H1 (cell line): Measurements from ENCODE around the gene LCNL1. TPM values are rescaled to one million over a fixed set of nuclear protein-coding genes. Genes with fewer than 3 reads are reported as not detected.
A peak's percentile ranks its signal among the peaks of the same experiment; 100 is the strongest.

Source experiments
- CTCF ChIA-PET: fragments of 300-600 bp; sonication (Branson Sonifier 250); formaldehyde crosslinking; loops from one replicate; lab custom pipeline; 2021; ENCODE audit not compliant: partially characterized antibody; lab: Charles Lee
- POLR2A ChIA-PET: fragments of 300-600 bp; sonication (Branson Sonifier 250); formaldehyde crosslinking; loops from one replicate; lab custom pipeline; 2021; ENCODE audit warnings: inconsistent platforms; ENCODE audit not compliant: partially characterized antibody; lab: Charles Lee
- DNase-seq, 2 experiments: peaks; one replicate each; pipeline versions ENCODE4 v3.0.0 to v3.0.0-alpha.2; 2010 to 2022; ENCODE audit warnings: low spot score in 2 of 2, low read depth in 1 of 2, mixed read lengths in 1 of 2
- FAIRE-seq: peaks from 2 replicates; lab custom pipeline; 2011; peaks lifted over from hg19 to GRCh38; lab: Jason Lieb, UNC
- H2AFZ ChIP-seq: 2 replicates; pipeline ENCODE4 v1.8.1; 2012; ENCODE audit warnings: low read length, inconsistent platforms
- H2AK5ac ChIP-seq: 2 replicates; pipeline ENCODE4 v1.6.1; 2013; ENCODE audit warnings: low read depth, low read length
- H2BK120ac ChIP-seq: replicated peaks from 2 replicates; pipeline ENCODE3; 2013; ENCODE audit warnings: low read depth, low read length, inconsistent platforms
- H2BK12ac ChIP-seq: 2 replicates; pipeline ENCODE4 v1.6.1; 2013; ENCODE audit warnings: low read depth, low read length
- H2BK15ac ChIP-seq: 2 replicates; pipeline ENCODE4 v1.6.1; 2013; ENCODE audit warnings: low read length
- H2BK20ac ChIP-seq: 2 replicates; pipeline ENCODE4 v1.6.1; 2013; ENCODE audit warnings: low read length
- H2BK5ac ChIP-seq: 2 replicates; pipeline ENCODE4 v1.6.1; 2013; ENCODE audit warnings: low read depth, low read length
- H3K14ac ChIP-seq: 2 replicates; pipeline ENCODE4 v1.6.1; 2013; ENCODE audit warnings: inconsistent platforms; ENCODE audit not compliant: insufficient read length
- H3K18ac ChIP-seq: 2 replicates; pipeline ENCODE4 v1.6.1; 2013; ENCODE audit warnings: low read length; ENCODE audit errors: extremely low read depth
- H3K23ac ChIP-seq: 2 replicates; pipeline ENCODE4 v1.6.1; 2013; ENCODE audit warnings: inconsistent platforms; ENCODE audit not compliant: insufficient read length
- H3K23me2 ChIP-seq: 2 replicates; pipeline ENCODE4 v1.6.1; 2013; ENCODE audit warnings: low read depth, low read length
- H3K27ac ChIP-seq: 2 replicates; pipeline ENCODE4 v1.6.1; 2011; ENCODE audit warnings: low read depth, low read length, inconsistent platforms
- H3K27me3 ChIP-seq, 4 experiments: replicated peaks in 1 of 4; 1 replicate in 1 of 4; 2 replicates in 3 of 4; pipeline versions ENCODE4 v1.6.1 to v1.8.1; 2011 to 2013; ENCODE audit warnings: low read length in 3 of 4, mild to moderate bottlenecking in 3 of 4, inconsistent platforms in 2 of 4, mixed read lengths in 2 of 4, moderate library complexity in 1 of 4; ENCODE audit not compliant: control insufficient read depth in 3 of 4, insufficient read depth in 3 of 4; ENCODE audit errors: extremely low read depth in 1 of 4
- H3K36me3 ChIP-seq, 4 experiments: 2 replicates each; pipeline versions ENCODE4 v1.6.1 to v1.8.1; 2011 to 2013; ENCODE audit warnings: mild to moderate bottlenecking in 4 of 4, low read length in 3 of 4, moderate library complexity in 2 of 4, control low read depth in 1 of 4, inconsistent platforms in 1 of 4; ENCODE audit not compliant: insufficient read depth in 4 of 4, control insufficient read depth in 2 of 4
- H3K4ac ChIP-seq: replicated peaks from 2 replicates; pipeline ENCODE3; 2013; ENCODE audit warnings: low read length, low read depth, mixed read lengths, inconsistent platforms; ENCODE audit not compliant: insufficient read length
- H3K4me1 ChIP-seq, 4 experiments: replicated peaks in 1 of 4; 1 replicate in 1 of 4; 2 replicates in 3 of 4; pipeline versions ENCODE4 v1.6.1 to v1.8.1; 2011 to 2013; ENCODE audit warnings: low read length in 3 of 4, inconsistent platforms in 2 of 4, mixed read lengths in 1 of 4; ENCODE audit not compliant: insufficient read depth in 4 of 4, control insufficient read depth in 3 of 4
- H3K4me2 ChIP-seq, 2 experiments: 2 replicates each; pipeline versions ENCODE4 v1.6.1 to v1.8.1; 2011 to 2013; ENCODE audit warnings: low read depth in 2 of 2, low read length in 2 of 2, control low read depth in 1 of 2, inconsistent platforms in 1 of 2, mild to moderate bottlenecking in 1 of 2; ENCODE audit not compliant: insufficient read depth in 1 of 2
- H3K4me3 ChIP-seq, 4 experiments: fragments of 200-600, 300-600 bp in 1 of 4; sonication (generic), shearing (Covaris generic), sonication (Bioruptor Twin) in 1 of 4; 2 replicates each; pipeline versions ENCODE4 v1.5.1 to v1.8.1; 2011 to 2016; ENCODE audit warnings: low read length in 4 of 4, low read depth in 3 of 4, control low read depth in 2 of 4, inconsistent platforms in 2 of 4, mild to moderate bottlenecking in 2 of 4, mixed read lengths in 1 of 4, moderate library complexity in 1 of 4; ENCODE audit not compliant: insufficient read depth in 2 of 4; ENCODE audit errors: extremely low read depth in 1 of 4
- H3K56ac ChIP-seq: replicated peaks from 2 replicates; pipeline ENCODE3; 2013; ENCODE audit warnings: low read depth, mild to moderate bottlenecking, mixed read lengths, low read length, inconsistent platforms; ENCODE audit not compliant: insufficient read length
- H3K79me1 ChIP-seq: 2 replicates; pipeline ENCODE4 v1.6.1; 2013; ENCODE audit warnings: low read depth, low read length, control low read depth
- H3K79me2 ChIP-seq, 2 experiments: 2 replicates each; pipeline versions ENCODE4 v1.6.1 to v1.8.1; 2012 to 2013; ENCODE audit warnings: low read length in 2 of 2, mild to moderate bottlenecking in 2 of 2, inconsistent platforms in 1 of 2; ENCODE audit not compliant: insufficient read depth in 2 of 2, control insufficient read depth in 1 of 2
- H3K9ac ChIP-seq, 4 experiments: replicated peaks in 1 of 4; 1 replicate in 1 of 4; 2 replicates in 3 of 4; pipeline versions ENCODE4 v1.6.1 to v1.8.1; 2011 to 2013; ENCODE audit warnings: low read depth in 3 of 4, low read length in 3 of 4, control low read depth in 2 of 4, mild to moderate bottlenecking in 2 of 4, moderate library complexity in 2 of 4, inconsistent platforms in 1 of 4; ENCODE audit errors: extremely low read depth in 1 of 4
- H3K9me3 ChIP-seq, 2 experiments: 2 replicates each; pipeline versions ENCODE4 v1.6.1 to v1.8.1; 2012 to 2013; ENCODE audit warnings: mild to moderate bottlenecking in 2 of 2, moderate library complexity in 2 of 2, control low read depth in 1 of 2, inconsistent platforms in 1 of 2, low read depth in 1 of 2, low read length in 1 of 2, mixed read lengths in 1 of 2; ENCODE audit not compliant: insufficient read depth in 2 of 2
- H4K20me1 ChIP-seq, 2 experiments: replicated peaks in 1 of 2; 2 replicates each; pipeline versions ENCODE3 to v1.8.1; 2011 to 2013; ENCODE audit warnings: inconsistent platforms in 2 of 2, low read length in 2 of 2, mild to moderate bottlenecking in 1 of 2; ENCODE audit not compliant: insufficient read depth in 2 of 2, control insufficient read depth in 1 of 2
- H4K5ac ChIP-seq: 2 replicates; pipeline ENCODE4 v1.6.1; 2013; ENCODE audit warnings: low read length, low read depth, mixed read lengths, inconsistent platforms; ENCODE audit not compliant: insufficient read length
- H4K8ac ChIP-seq: 2 replicates; pipeline ENCODE4 v1.8.0; 2013; ENCODE audit warnings: mild to moderate bottlenecking, moderate library complexity, low read length, inconsistent platforms; ENCODE audit not compliant: insufficient read depth; ENCODE audit errors: extremely low read depth
- H4K91ac ChIP-seq: replicated peaks from 2 replicates; pipeline ENCODE3; 2013; ENCODE audit warnings: low read length, mixed read lengths, inconsistent platforms; ENCODE audit not compliant: insufficient read length
- BRCA1 ChIP-seq: IDR thresholded peaks from 2 replicates; pipeline ENCODE4 v1.6.1; 2012; ENCODE audit warnings: low read depth, low read length, improper control_type of control experiment
- HDAC2 ChIP-seq, 2 experiments: fragments of 300-600 bp in 1 of 2; sonication (generic) in 1 of 2; IDR thresholded peaks; 2 replicates each; pipeline ENCODE4 v1.6.1; 2011 to 2012; ENCODE audit warnings: low read depth in 2 of 2, low read length in 2 of 2, mild to moderate bottlenecking in 2 of 2, moderate library complexity in 2 of 2, borderline replicate concordance in 1 of 2, inconsistent platforms in 1 of 2
- KDM1A ChIP-seq: fragments of 200-600, 300-600 bp; sonication (generic); IDR thresholded peaks from 2 replicates; pipeline ENCODE4 v1.7.1; 2016; ENCODE audit warnings: mild to moderate bottlenecking, low read length, borderline replicate concordance
- KDM4A ChIP-seq: IDR thresholded peaks from one replicate; pipeline ENCODE4 v1.7.1; 2012; ENCODE audit warnings: low read depth, mild to moderate bottlenecking, moderate library complexity, low read length, inconsistent platforms; ENCODE audit not compliant: severe bottlenecking
- MAX ChIP-seq: IDR thresholded peaks from 2 replicates; pipeline ENCODE4 v1.6.1; 2012; ENCODE audit warnings: inconsistent platforms
- RAD21 ChIP-seq, 2 experiments: IDR thresholded peaks in 1 of 2; conservative IDR thresholded peaks in 1 of 2; 2 replicates each; pipeline ENCODE4 v1.6.1; 2011; ENCODE audit warnings: low read depth in 2 of 2, low read length in 2 of 2, improper control_type of control experiment in 1 of 2, inconsistent platforms in 1 of 2, mild to moderate bottlenecking in 1 of 2, moderate library complexity in 1 of 2
- RBBP5 ChIP-seq: IDR thresholded peaks from 2 replicates; pipeline ENCODE4 v1.7.1; 2012; ENCODE audit warnings: low read depth, mild to moderate bottlenecking, inconsistent platforms, low read length, moderate library complexity, borderline replicate concordance
- SUZ12 ChIP-seq: fragments of 200-600 bp; sonication (generic); IDR thresholded peaks from 2 replicates; pipeline ENCODE4 v1.6.1; 2012; ENCODE audit warnings: mild to moderate bottlenecking, inconsistent platforms, low read length, moderate library complexity, mixed read lengths
- TAF7 ChIP-seq: optimal IDR thresholded peaks from 2 replicates; pipeline ENCODE3; 2011; ENCODE audit warnings: low read depth, mild to moderate bottlenecking, inconsistent platforms, low read length, moderate library complexity, borderline replicate concordance
- TEAD4 ChIP-seq: IDR thresholded peaks from 2 replicates; pipeline ENCODE4 v1.6.1; 2012; ENCODE audit warnings: low read depth, low read length, inconsistent platforms, mixed read lengths
- WGBS, 2 experiments: shearing (Covaris generic) in 1 of 2; methylation state at CpG; one replicate each; pipeline versions ENCODE4 v1.1.6 to v1.1.7; 2013 to 2015; ENCODE audit warnings: low lambda C conversion rate in 2 of 2, mixed read lengths in 2 of 2, inconsistent platforms in 1 of 2, low coverage in 1 of 2, missing lambda C conversion rate in 1 of 2; ENCODE audit not compliant: insufficient replicate concordance in 2 of 2, insufficient coverage in 1 of 2, insufficient read length in 1 of 2; ENCODE audit errors: extremely low coverage in 1 of 2, missing lambda C conversion rate in 1 of 2; 5-methylcytosine and 5-hydroxymethylcytosine counted together
- polyA plus RNA-seq, 7 experiments: library from polyadenylated mRNA; depleted of rRNA in 3 of 7; stranded (reverse) in 5 of 7; unstranded in 2 of 7; fragments of >200 nt in 5 of 7; fragments of 200-250 nt in 2 of 7; gene quantifications; 1 replicate in 5 of 7; 2 replicates in 1 of 7; 4 replicates in 1 of 7; pipeline versions ENCODE4 v1.2.1 to v1.2.3, GENCODE V29; 2011 to 2013; ENCODE audit warnings: missing spikeins in 2 of 7, mixed read lengths in 2 of 7
- total RNA-seq: library from RNA; stranded (reverse); fragmentation: NEBNext Ultra II Directional; extraction: Animal tissue kit (Norgen Biotek cat#: 25700); gene quantifications from 2 replicates; pipeline ENCODE4 v1.2.1, GENCODE V29; 2021

The LCNL1 gene
- total and polyA plus RNA-seq, 2 of the 8 experiments (the other 6 are each of a cell fraction or from before 2014, with no cell fraction given): 0.11 TPM; not detected in 1

GRCh38 chr9:136937186-136938001, 45.4 kb upstream of the LCNL1 start:
- no peaks in the 10 kb centered on the region; a peak in 1 of 4 replicates for H3K9me3 ChIP-seq
- TF ChIP-seq TAF7 (no peak), TEAD4 (no peak), BRCA1 (no peak), SUZ12 (no peak), RBBP5 (no peak), MAX (no peak), HDAC2 (IDR thresholded peaks at IDR 0.05; ENCODE audit: borderline replicate concordance in 1 of 2, low read depth in 2 of 2, low read length in 2 of 2) (no peak), KDM4A (no peak), RAD21 (IDR thresholded peaks at IDR 0.05 in 1 of 2, conservative IDR thresholded peaks at IDR 0.05 in 1 of 2; ENCODE audit: low read depth in 2 of 2, low read length in 2 of 2) (no peak), KDM1A (no peak)

More at GRCh38 chr9:136937186-136938001, 45.4 kb upstream of the LCNL1 start:
- Histone ChIP-seq H3K27ac (no peak overlapping the region), H3K18ac (no peak overlapping the region), H3K23ac (no peak overlapping the region), H3K9ac (no peak overlapping the region), H3K4me1 (peaks cover 0 to 6% (median 0%) of the 10 kb centered on the region in 4 experiments; a peak in 2 of 7 replicates), H4K91ac (no peak overlapping the region), H3K79me1 (no peaks in the 10 kb centered on the region; the same call in none of the 2 replicates), H3K23me2 (no peaks in the 10 kb centered on the region), H2BK20ac (no peak overlapping the region), H2BK12ac (no peak overlapping the region), H2BK5ac (0 out of 2 replicates have a peak overlapping the region, but pooled peaks have one; percentile 18), H4K5ac (no peak overlapping the region), H3K56ac (no peak overlapping the region), H3K36me3 (peaks cover 12 to 28% (median 17%) of the 10 kb centered on the region in 4 experiments; a peak in 7 of 8 replicates), H4K8ac (no peak overlapping the region; the same call in 1 of the 2 replicates), H3K4me2 (no peak overlapping the region), H2BK15ac (no peak overlapping the region), H3K27me3 (no peaks in the 10 kb centered on the region), H4K20me1 (peaks cover 2 to 23% of the 10 kb centered on the region in 2 experiments), H2AK5ac (0 out of 2 replicates have a peak overlapping the region, but pooled peaks have one; percentile 65), H2AFZ (no peak overlapping the region), H3K4ac (no peak overlapping the region), H3K79me2 (no peaks in the 10 kb centered on the region; a peak in 1 of 4 replicates), H3K4me3 (no peak overlapping the region), H3K14ac (no peak overlapping the region), H2BK120ac (no peak overlapping the region)
- WGBS, 2 experiments: 81% methylated on average over 15 of the region's 15 CpGs; no CpG with 5 or more reads in 1 of the 2 experiments
- ChIA-PET CTCF (interaction anchor here (0.7 to 2.1 kb wide), 6 partner anchors 11 to 159 kb away, joined by 4 to 6 read pairs (median 4); no protein-coding TSS in a partner anchor), POLR2A (interaction anchor here (1.0 to 2.1 kb wide), 6 partner anchors 10 to 86 kb away, joined by 3 to 5 read pairs (median 3); no protein-coding TSS in a partner anchor)
- FAIRE-seq (no peak), DNase-seq (no peak)
